Muscle of arm (tissue), 12 donors: ENCODE measurements around the gene RPL5. TPM values are rescaled to one million over a fixed set of nuclear protein-coding genes. Genes with fewer than 3 reads are reported as not detected.

ENCODE experiments used
- DNase-seq: peaks from one replicate; pipeline ENCODE4 v3.0.0-alpha.2; 2013
- polyA plus RNA-seq, 12 donors: library from polyadenylated mRNA; unstranded; fragments of 120-200 nt; gene quantifications; one replicate each; pipeline ENCODE4 v1.2.1, GENCODE V29; 2013; ENCODE audit not compliant: insufficient read length in 12 of 12

The RPL5 gene
- polyA plus RNA-seq, 12 donors, result 2,263 to 3,008 (median 2,673) TPM

DNA sequence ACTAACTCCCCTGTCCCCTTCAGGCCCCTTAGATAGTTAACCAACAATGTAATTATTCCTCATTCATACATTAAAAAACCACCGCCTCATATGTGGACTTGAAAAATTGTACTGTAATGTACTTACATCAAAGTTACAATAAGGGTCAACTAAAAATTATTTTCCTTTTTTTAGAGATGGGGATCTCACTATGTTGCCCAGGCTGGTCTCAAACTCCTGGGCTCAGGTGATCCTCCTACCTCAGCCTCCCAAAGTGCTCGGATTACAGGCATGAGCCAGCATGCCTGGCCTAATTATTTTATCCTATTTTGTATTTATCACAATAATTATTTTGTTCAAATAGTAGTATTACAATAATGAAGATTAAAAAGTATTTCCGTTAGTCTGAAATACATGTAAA lies 12.6 kb downstream of the RPL5 start:
- no peak for DNase-seq

DNA sequence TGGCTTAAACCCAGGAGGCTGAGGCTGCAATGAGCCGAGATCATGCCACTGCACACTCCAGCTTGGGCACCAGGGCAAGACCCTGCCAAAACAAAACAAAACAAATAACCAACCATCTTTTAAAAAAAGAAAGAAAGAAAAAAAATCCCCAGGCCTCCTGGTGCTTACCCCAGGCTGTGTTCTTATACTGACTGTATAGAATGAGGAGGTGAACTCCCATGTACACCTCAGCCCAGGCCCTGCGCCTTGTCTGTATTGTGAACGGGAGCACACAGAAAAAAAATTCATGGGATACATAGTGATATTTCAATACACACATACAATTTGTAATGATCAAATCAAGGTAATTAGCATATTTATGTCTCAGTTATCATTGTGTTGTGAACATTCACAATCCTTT lies 14.1 kb downstream of the RPL5 start:
- no peak for DNase-seq

DNA sequence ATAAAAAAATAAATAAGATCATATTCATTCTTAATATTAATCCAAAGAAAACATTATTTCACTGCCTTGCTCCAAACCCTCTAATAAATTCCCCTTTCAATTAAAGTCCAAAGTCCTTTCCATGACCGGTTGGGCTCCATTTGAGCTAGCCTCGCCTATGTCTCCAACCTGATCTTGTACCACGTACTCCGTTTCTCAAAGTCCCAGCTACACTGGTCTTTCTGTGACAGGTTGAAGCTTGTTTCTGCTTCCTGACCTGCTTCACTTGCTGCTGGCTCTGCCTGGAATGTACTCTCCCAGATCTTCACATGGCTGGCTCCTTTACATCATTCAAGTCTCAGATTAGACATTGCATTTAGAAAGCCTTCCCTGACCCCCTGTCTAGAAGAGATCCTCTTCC lies 16.4 kb downstream of the RPL5 start:
- no peak for DNase-seq

DNA sequence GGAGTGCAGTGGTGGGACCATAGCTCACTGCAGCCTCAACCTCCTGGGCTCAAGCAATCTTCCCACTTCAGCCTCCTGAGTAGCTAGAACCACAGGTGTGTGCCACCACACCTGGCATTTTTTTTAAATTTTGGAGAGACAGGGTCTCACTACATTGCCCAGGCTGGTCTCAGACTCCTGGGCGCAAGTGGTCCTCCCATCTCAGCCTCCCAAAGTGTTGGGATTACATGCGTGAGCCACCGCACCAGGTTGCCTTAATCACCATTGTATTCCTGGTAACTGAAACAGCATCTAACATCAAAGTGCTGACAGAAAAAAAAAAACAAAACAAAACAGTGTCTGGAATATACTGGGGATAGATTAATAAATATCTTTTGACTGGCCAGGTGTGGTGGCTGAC lies 18.2 kb downstream of the RPL5 start:
- DNase-seq, result no peak

DNA sequence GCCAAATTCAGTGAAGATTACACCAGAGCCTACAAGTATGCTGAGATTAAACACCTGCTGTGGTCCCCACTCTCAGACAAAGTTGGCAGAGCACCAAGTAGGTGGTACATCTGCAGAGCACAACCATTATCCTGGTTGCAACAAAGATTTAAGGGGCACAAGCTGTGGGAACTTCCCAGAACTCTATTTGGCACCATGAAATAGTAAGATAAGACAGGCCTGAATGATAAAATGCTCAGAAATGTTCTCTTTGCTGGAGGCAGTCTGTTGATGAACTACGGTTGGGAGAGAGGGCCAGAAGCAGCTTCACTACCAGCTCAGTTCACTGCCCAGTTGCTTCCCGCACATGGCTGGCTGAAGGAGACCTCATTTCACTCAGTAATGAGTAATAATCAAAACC lies 19.9 kb downstream of the RPL5 start:
- DNase-seq, result no peak

DNA sequence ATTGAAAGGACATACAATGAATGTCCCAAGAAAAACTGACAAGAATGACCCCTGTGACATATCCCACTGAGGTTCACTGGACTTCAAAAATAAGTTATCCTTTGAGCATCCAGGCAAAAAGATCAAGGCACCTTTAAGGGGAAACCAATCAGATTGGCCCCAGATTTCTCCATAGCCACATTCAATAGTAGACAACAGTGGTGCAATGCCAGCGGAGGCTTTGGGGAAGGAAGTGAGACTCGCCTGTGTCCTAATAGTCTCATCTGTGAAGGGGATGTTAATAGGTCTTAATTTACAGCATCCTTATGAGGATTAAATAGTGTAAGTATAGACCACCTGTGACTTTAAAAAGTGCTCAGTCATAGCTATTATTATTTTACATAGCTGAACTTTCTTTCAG lies 21.5 kb downstream of the RPL5 start:
- no peak for DNase-seq

DNA sequence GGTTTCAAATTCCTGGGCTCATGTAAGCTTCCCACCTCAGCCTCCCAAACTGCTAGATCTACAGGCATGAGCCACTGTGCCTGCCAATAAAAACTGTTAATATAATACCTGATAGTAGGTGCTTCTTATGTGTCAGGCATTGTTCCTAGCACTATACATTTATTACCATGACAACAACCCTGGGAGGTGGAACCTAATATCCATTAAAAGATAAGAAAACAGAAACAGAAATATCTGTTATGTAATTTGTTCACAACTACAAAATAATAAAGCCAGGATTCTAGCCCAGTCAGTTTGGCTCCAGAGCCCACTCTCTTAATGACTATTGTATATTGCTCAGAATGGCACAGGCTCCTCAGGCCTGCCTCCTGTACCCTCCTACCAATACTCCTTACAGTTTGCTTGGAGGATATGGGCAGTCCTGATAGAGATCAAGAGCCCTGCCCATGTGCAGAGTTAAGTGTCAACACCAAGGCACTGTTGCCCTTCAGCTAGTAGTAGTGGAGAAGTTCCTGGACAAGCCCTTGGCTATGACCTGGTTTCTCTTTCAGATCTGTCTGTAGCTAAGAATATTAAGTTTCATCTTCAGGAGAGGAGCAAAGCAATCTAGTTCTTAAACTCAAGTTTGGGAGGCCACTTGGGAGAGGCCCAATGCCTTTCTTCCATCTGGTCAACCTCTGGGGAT lies 22.4 kb downstream of the RPL5 start:
- DNase-seq, result no peak

DNA sequence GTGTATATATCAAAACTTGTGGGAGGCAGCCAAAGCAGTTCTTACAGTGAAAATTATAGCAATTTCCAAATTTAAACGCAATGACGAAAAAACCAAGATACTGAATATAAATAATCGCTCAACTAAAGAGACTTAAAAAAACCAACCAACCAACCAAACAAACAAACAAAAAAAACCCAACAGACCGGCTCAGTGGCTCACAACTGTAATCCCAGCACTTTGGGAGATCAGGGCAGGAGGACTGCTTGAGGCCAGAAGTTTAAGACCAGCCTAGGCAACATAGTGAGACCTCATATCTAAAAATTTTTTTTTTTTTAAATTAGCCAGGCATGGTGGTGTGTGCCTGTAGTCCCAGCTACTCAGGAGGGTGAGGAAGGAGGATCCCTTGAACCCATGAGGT lies 23.4 kb downstream of the RPL5 start:
- no peak for DNase-seq

DNA sequence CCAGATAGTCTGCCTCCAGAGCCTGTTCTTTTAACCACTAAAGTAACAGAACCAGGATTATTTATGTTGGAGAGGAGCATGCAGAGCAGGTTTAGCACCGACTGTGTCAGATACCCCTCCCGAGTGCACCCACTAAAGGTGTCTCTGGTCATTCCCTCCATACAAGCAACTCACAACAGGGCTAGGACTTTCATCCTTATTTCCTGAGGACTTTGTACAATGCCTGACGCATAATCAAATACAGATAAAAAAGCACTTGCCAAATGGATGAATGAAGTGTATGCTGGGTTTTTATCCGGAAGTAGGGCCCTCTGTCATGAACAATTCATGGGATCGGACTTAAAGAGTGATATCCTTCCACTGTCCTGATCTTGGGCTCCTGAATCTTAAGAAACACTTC lies 26.0 kb downstream of the RPL5 start:
- no peak for DNase-seq

DNA sequence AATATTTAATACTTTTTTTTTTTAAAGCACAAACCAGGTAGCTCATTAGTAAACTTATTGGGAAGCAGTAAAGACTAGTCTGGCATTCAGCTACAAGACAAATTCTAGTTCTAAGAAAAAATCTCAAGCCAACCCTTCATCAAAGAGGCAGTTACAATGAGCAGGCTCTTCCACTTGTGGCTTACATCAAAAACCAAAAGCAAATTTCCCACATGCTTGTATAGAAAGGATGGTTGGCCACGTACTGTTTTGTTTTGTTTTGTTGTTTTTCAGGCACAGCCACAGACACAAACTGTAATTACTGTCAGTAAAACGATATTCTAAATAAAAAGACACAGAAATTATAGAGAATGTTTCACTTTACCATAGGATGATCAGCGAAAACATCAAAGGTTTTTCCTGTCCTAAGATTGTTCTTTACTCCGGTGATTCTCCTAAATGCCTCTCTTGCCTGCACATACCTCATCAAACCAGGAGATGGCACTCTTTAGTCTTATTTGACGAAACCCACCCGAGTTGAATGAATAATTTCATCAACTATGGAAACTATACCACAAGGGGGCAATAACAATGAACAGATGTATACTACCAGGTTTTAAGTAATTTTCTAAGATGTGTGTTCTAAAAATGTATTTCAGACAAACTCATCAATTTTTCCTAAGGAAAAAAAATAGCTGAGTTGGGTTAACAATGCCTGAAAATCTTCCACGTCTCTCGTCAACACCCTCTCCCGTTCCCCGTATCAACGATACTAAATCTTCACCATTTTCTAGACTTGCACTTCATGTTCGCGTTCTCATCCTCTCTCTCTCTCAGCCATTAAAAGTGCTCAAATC lies 26.9 kb downstream of the RPL5 start:
- DNase-seq, result peak; percentile 83

DNA sequence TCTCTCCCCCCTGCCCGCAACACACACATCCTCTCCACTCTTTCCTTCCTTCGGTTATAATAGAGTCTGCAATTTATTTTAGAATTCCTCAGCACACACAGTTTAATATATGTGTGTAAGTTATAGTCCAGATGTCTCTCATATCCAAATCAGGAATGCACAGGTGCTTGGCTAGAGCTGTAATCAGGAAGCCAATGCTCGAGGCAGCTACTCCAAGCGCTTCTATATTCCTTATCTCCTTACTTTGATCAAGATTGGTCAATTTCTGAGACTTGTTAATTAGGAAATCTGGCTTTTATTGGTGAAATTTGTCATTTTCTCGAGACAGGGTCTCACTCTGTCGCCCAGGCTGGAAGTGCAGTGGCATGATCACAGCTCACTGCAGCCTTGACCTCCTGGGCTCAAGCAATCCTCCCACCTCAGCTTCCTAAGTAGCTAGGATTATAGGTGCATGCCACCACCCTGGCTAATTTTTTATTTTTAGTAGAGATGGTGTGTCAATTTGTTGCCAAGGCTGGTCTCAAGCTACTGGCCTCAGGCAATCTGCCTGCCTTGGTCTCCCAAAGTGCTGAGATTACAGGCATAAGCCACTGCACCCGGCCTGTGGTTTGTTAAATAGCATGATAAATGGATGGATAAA lies 27.7 kb downstream of the RPL5 start:
- DNase-seq, result no peak

DNA sequence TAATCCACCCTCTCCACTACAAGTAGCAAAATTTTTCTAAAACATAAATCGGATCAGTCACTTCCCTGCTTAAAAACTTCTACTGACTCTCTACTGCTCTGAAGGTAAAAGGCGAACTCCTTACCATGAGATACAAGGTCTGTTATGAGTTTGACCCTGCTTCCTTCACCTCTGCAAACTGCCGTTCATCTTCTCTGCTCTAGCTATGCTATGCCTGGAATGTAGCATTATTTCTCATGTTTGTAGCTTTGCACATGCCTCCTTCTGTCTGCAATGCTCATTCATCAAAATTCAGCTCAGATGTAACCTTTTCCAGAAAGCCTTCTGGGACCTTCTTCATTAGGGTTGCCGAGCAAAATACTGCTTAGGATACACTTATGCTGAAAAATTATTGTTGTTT lies 30.8 kb downstream of the RPL5 start:
- DNase-seq, result no peak

DNA sequence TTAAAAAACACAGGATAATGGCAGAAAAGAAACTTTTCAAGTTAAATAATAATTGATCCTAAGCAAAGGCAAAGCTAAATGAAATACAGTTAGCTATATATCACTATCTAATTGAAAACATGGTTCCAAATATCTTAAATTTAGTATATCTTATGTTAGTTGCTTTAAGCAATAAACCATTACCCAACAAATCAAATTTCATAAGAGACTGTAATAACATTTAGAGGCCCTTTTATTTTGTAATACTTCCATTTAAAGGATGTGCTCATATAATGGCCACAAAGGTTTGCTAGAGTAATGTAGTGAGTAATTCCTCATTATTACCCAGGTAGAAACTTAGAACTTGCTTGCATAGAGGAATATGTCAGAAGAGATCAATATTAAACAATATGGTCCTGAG lies 32.3 kb downstream of the RPL5 start:
- no peak for DNase-seq

DNA sequence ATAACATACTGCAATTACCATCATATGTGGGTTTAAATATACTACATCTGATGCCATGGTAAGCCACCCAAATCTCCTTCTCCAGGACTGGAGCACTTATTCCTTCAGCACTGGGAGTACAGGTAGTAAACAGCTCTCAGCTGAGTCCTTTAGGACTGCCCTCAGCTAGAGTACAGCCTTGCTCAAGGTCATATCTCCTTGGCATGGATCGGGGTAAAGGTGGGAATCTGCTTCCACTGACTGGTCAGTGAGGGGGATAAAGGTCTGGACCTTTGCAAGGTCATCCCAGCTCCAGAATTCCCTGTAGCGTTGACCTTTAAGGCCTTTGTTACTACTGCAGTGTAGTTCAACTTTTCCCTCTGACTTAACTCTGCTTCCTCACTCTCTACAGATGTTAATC lies 38.8 kb downstream of the RPL5 start:
- no peak for DNase-seq

DNA sequence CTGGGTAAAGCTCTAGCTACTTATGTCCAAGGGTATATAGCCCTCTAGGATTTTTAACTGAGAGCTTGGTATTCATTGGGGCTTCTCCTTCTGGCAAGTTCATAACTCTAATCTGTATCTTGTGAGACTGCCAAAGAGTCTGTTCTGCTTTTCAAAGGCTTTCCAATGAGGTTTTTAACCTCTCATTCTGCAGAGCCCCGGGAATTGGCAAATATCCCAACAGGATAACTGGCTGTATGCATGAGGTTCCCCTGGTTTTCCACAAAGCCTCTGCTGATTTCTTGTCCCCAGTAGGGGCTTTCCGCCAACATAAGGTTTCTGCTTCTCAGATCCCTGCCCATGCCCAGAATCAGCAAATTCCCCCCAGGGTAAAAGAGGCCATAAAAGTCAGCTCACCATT lies 40.9 kb downstream of the RPL5 start:
- no peak for DNase-seq

DNA sequence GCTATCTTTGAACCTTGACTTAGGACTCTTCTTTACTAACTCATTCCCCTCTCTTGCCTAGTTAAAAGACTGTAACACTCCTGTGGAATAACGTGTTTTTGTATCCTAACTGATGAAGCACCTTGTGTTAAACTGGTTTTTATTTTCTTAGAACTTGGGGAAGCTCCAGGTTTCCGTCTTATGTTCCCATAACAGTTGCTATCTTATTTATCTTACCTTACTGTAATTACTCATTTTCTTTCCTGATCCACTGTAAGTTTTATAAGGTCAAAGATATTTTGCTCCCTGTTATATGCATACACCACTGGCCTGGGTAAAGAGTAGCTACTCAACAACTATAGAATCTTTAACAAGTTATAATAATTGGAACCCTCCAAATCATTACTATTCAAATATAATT lies 43.1 kb downstream of the RPL5 start:
- no peak for DNase-seq

DNA sequence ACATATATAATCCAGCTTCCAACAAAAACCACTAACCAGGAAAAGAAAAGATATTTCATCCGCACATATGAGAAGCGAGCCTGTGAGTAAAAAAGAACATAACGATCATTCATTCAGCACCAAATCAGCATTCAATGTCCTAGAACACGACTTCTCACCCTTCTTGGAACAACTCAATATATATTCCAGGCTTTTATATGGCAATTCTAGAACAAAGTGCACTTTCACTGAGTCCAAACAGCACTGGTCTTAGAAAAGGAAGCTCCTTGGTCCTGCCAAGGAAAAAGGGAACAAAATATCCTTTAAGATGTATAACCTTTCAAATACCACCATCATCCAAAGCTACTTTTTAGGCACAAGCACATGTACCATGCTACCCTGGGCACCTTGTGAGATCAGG lies 44.5 kb downstream of the RPL5 start:
- DNase-seq, result no peak

DNA sequence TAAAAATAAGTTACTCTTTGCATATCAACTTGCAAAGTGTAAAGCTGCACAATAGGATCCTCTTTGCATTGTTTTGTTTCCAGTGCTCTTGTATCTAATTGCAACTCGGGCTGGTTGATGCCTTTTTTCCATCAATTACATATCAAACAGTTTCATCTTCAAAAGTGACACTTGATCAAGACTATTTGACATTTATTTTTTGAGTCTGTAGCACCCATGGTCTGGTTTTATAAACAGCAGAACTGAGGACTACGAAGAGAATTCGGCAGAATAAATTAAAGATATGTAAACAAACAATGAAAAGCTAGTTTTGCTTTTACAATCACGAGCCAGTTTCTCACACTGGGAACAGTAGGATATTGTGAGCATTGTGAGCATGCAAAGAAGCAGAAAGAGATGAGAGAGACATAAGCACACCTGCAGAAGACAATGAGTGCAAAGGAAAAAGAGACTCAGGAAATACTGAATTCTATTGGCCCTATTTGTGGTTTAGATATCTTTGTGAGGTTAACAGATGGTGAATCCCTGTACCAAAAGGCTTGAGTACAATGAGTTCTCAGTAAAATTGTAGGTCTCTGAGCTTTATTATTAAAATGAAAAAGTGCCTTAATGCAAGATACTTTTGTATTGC lies 45.4 kb downstream of the RPL5 start:
- DNase-seq, result no peak

DNA sequence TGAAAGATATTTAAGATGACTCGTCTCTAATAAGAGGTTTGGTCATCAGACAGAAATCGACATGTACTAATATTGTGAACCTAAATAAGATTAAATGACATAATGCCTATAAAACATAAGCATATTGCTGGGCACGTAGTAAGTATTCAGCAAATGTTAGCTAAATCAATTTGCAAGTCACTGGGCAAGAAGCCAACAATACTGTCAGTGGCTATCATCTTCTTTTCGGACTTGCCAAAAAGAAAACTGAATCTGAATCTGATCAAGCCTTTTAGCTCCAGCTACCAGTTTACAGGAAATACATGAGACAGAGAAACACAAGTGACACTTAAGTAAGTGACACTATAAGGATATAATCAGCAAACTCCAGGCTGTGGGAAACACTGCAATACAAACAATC lies 46.0 kb downstream of the RPL5 start:
- no peak for DNase-seq

DNA sequence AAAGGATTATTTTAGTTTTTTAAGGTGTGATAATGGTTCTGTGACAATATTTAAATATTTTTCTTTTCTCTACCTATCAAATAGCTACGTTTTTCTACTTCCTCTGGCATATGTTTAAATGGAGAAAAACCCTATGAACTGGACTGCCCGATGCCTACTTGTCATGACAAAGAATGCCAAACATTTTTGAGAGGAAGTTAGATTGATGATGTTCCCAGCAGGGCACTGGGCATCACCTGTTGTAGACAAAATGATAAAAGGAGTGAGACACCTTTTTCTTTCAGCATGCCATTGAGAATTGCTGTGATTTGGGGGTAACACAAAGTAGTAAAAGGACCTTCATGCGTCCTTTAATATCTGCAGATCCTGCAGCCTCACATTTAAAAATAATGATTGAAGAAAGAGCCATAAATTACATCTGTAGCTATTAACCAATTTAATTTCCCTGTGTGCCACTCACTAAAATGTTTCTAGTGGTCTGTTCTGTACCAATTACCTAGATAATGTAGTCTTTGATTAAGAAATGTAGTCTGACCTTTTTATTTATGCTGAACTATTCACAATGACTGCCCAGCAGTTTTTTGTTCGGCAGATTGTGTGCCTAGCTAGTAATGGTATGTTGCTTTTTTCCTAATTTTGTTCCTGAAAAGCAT lies 47.6 kb downstream of the RPL5 start:
- no peak for DNase-seq

DNA sequence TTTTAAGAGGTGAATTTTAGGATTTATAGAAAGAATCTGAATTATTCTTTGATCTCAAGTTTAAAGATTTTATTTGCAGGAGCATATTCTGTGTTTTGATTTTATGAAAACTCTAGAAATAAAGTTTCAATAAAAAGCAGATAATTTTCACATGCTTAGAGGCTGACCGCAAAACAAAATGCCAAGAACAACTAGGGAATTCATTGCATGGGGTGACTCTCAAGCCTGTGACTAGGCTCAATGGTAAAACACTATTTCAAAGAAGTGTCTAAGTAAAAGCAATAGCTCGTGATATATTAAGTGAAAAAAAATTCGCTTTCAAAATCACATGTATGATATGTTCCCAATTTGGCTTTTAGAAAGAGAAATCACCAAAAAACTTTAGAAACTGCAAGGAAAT lies 49.6 kb downstream of the RPL5 start:
- DNase-seq, result no peak

DNA sequence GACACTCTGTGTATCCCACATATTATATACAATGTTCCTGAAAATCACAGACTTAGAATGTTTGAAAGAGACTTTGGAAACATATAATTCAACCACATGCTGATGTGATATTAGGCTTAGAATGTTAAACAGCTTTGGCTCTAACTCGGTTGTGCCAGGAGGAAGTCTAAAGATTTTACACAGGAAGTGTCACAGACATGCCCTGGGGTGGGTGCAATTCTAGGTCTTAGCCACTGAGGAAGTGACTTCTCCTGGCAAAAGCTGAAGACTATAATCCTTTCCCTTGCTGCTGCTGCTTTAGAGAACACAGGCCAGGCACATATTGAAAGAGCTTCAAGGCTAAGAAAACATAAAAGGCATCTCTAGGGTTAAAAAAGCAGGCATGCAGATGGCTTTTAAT lies 51.0 kb downstream of the RPL5 start:
- no peak for DNase-seq
